GM18517 (cell line): ENCODE results near the gene MRNIP.
A peak's percentile ranks its signal among the peaks of the same experiment; 100 is the strongest.
"Not testable (repeated sequence)": the region's sequence is repeated elsewhere in the genome, so short reads cannot be mapped to it uniquely, and the experiment has no call there.

Experiments used
- ATAC-seq: cut with Tn5 transposase; IDR thresholded peaks from one replicate; pipeline ENCODE4 v1.9.1; 2021; ENCODE audit warnings: mild to moderate bottlenecking, moderate library complexity; ENCODE audit not compliant: unreplicated experiment

Gene MRNIP

GRCh38 chr5:179872055-179872827 is 13.6 kb upstream of the MRNIP start:
- no peak for ATAC-seq

DNA sequence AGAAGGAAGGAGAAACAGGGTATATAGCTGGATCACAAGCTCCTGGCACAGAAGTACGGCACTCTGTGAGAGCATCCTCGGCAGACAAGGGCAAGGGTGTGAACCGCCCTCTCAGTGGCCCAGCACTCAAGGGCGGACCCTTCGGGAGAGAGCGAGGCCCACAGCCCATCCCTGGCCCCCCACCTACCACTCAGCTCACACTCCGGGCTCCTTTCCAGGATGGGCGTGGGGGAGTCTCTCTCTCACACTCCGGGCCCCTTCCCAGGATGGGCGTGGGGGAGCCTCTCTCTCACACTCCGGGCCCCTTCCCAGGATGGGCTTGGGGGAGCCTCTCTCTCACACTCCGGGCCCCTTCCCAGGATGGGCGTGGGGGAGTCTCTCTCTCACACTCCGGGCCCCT is 12.9 kb upstream of the MRNIP start:
- ATAC-seq: not testable (repeated sequence)

GRCh38 chr5:179870952-179871351 is 12.3 kb upstream of the MRNIP start:
- no peak for ATAC-seq

GRCh38 chr5:179870403-179870903 is 11.8 kb upstream of the MRNIP start:
- ATAC-seq: no peak

- no peak for ATAC-seq
Observed at GRCh38 chr5:179869641-179870402, 11.2 kb upstream of the MRNIP start.

DNA sequence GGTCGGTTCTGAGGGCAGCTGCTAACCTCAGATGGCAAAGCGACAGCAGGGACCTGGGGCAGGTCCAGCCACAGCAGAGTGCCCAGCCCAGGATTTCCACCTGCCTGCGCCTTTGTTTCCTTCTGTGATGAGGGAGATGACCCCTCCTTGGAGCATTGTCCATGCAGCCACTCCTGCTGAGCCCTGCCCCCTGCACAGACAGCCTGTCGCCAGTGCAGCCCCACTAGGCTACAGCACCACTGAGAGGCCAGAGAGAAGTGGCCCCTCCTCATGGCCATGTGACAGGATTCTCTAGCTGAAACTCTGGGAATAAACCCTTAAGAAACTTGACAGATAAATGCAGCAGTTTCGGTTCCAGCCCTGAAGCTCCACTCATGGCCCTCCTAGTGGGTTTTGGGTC is 10.5 kb upstream of the MRNIP start:
- ATAC-seq: no peak

DNA sequence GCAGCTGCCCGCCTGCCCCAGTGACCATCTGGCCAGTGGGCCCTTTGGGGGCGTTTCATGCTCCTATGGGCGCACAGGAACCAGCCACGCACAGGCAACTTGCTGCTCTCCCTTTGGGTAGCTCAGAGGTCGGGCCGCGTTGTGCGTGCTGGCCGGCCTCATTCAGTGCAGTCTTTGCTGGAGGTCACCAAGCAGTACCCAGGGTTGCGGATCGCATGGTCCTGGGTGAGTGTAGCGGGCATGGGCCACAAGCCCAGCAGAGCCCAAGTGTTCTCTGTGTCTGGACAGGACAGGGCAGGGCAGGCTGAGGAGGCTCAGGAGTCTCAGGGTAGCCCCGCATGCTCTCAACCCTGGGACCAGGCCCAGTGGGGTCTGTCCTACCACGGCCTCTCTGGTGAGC is 9.9 kb upstream of the MRNIP start:
- ATAC-seq: no peak

DNA sequence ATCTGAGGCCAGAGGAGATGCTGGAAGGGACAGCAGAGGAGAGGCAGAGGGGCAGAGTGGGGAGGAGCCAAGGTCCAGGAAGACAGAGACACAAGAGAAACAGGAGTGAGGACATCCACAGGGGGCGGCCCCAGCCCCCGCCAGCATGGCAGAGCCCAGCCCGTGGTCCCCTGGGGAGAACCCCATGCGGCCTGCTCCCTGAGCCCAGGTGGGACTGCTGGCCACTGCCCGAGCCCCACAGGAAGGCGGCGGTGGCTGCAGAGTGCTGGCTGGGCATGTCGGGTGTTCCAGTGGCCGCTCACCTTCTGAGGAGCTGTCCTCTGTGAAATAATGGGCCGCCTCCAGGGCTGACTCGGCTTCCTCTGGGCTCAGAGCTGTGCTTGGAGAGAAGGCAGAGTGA is 8.9 kb upstream of the MRNIP start:
- ATAC-seq: no peak

GRCh38 chr5:179867079-179867465 is 8.5 kb upstream of the MRNIP start:
- no peak for ATAC-seq

DNA sequence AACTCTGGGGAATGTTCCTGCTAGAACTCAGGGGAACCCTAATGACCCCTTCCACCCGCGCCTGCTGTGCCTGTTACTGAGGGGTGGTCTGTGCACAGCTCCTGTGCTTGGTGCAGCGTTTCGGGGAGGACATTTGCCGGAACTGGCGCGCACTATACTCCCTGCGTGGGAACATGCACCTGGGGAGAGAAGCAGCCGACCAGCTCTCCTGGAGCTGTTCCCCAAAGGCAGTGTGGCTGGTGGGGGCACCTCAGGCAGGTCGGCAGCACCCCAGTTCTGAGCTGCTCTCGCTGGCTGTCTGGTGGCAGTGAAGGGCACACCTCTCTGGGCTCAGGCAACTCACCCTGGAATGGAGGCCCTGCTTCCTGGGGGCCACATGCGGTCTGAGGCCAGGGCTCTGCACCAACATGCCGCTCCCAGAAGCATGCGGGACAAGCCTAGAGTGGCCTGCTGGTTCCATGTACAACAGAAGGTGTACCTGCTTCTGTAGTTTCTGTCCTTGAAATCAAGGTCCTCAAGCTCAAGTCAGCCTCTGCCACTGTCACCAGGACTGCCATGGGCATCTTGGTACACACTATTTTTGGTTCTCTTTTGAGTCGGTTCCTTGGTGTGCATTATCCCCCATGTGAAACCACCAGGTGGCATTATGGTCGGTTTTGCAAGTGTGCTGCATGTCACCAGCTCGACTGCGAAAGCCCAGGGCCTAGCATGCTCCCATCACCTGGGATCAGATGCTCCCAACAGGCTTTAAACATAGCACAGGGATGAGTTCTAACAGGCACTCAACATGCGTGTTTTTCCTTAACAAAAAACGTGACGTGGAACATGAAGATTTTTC is 7.8 kb upstream of the MRNIP start:
- ATAC-seq: no peak

DNA sequence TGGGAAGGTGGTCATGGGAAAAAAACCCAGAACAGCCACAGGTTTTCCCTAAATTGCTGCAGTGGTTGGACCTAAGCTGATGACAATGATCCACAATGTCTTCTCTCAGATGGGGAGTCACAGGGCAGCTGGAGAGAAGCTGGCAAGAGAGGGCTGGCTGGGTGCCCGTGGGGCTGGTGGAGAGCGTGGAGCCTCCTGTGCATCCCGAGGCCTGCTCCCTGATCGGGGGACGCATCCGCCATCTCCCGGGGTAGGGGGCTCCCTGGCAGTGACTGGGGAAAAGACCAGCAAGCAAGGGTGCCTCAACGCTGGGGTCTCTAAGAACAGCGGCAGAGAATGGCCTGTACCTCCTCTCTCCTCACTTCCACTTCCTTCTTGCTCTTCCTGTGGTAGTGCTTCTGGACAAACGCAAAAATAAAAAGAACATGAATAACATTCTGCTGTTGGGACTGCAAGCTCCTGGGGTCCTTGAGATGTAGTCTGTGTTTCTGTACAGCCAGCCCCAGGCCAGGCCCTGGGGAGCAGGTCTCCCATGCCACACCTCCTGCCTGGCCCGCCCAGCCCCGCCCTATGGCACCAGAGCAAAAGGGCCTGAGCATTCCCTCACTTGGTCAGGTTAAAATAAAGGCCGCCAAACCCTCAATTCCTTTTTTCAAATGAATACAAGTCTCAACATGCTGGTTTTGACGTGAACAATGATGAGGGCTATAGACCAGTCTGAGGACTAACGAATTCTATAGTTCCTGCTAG is 7.0 kb upstream of the MRNIP start:
- ATAC-seq: no peak

DNA sequence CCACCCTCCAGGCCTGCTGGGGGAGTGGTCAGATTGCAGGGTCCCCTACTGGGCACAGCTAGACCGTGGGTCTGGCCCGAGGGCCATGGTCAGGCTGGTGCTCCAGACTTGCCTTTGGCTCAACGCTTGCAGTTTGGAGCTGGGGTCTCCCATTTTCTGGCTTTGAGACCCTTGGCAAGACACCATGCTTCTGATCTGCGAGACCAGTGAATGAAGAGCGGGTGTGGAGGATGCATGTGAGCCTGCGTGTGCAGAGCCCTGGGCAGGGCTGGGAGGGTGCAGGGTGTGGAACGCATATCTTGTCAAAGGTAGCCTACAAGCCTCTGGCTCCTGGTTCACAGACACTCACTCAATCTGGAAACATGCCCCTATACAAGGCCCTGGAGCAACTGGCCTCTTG is 6.1 kb upstream of the MRNIP start:
- no peak for ATAC-seq

DNA sequence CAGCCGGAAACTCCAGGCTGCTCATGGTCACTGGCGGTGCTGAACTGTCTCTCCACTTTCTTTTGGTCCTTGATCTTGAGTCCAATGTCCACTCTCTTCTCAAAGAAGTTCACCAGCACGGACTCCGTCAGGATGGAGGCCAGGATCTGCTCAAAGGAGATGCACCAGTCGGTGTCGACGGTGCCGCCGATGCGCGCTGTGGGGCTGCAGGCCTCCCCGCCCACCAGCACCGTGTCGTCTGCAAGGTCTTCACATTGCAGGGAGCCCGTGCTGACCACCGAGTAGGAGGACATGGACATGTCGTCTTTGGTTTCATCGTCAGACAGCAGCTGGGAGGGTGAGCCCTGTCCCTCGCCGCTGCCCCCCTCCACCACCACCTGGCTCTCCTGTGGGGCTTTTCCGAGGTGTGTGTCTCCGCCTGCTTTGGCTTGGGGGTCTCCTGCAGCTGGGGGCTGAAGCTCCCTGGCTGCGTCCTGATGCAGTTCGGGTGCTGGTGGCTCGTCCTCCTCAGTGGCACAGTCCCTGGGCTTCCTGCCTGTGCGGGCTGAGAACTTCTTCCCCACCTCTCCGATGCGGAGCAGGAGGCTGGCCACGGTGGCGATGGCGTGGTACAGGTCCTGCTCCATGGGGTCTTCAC is 5.0 kb upstream of the MRNIP start:
- no peak for ATAC-seq

DNA sequence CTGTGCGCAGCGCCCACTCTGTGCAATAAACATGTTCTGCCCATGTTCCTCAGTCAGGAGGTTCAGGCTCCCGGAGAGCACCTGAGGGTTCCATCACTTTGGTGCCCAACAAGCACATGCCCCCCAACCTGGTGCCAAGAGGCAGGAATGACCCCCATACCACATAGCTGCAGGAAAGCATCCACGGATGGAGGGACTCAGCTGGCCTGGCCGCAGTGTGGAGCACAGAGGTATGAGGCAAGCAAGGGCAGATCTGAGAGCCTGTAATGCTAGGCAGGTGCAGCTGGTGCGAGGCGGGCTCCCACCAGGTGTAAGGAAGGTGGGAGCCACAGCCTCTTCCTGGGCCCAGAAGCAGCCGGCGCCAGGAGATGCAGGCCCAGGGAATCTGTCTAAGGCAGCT is 4.3 kb upstream of the MRNIP start:
- ATAC-seq: no peak

- no peak for ATAC-seq
Observed at GRCh38 chr5:179862296-179862695, 3.7 kb upstream of the MRNIP start.

DNA sequence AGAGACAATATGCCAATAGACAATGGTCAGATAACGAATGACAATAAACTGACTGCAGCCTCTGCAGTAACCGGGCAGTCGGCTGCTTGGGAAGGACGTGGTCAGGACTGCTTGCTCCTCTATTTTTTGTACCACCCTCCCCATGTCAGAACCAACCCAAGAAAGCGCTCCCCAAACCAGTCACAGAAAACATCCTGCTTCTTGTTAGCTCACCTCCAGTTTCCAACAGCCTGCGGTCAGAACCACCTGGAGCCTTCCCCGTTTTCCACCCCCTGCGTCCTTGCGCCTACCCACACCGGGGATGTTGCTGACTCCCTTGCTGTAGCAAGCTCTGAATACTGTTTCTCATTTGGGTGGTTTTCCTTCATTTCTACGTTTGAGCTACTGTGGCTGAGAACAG is 1.7 kb upstream of the MRNIP start:
- no peak for ATAC-seq

DNA sequence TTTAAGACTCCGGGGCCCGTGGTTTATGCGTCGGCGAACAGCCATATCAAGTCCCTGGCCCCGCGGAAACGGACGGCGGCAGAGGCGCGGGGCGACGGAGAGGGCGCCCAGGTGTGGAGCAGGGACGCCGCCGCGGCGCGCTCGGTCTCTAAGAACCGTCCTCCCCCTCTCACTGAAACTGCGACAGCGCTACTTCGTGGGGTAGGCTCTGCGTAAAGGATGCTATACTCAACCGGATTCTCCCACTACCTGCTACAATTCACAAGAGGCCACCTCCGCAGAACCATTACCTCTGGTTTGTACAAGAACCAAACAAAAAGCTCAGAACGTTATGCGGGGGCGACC is 404 bp downstream of the MRNIP start:
- ATAC-seq: peak; percentile 34

- ATAC-seq: no peak
Observed at GRCh38 chr5:179854356-179854755, 4.3 kb downstream of the MRNIP start.

DNA sequence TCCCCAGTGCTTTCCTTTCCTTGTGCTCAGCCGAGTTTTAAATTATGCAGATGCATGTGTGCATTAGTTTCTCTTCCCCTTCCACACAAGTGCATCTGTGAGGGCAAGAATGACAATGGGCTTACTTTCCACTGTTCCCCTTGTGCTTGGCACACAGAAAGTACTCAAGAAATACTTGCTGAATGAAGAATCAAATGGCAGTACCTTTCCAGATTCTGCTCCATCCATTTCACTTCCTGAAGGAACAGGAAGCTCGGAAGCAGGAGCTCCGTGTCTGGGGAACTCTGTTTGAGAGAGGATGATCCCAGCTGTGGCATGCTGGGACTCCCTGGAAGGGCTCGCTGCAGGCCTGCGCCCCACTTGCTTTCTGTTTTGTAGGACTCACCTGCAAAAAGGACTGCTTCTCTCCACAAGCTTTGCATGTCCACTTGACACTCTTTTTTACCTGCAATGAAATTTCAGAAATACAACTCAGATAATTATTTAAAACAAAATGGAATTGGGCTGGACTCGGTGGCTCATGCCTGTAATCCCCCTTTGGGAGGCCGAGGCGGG is 5.5 kb downstream of the MRNIP start:
- peak; percentile 77 for ATAC-seq

DNA sequence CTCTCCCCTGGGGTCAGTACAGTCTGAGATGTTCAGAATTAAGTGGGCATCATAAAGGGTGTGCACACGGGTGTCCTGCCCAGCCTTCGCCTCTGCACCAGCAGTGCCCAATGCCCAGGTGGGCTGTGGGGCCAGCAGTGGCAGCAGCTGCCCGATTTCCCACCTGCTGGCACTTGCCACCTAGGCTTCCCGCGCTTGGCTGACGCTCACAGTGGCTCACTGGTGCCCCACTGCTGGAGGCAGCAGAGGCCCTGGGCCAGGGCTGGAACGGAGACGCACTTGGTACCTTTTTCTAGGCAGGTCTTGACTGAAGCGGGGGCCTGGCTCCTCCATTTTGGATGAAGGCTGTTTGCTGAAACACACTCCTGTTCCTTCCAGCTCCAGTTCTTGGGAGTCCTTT is 17.0 kb downstream of the MRNIP start:
- no peak for ATAC-seq
